ENCODE measurements around the gene ZNF426. TPM values are rescaled to one million over a fixed set of nuclear protein-coding genes. Genes with fewer than 3 reads are reported as not detected.

Gene ZNF426
- total and polyA plus RNA-seq, 8 donors: 1.4 to 22.2 (median 3.8) TPM

GRCh38 chr19:9500796-9501195 is 37.6 kb downstream of the ZNF426 start:
- H3K9me3 ChIP-seq: peaks cover 12 to 99% (median 94%) of the 10 kb centered on the region in 4 donors
- H3K36me3 ChIP-seq: no peaks in the 10 kb centered on the region
- TF ChIP-seq POLR2AphosphoS5 (IDR thresholded peaks at IDR 0.05): no peak
- no peak for DNase-seq
- intact Hi-C loops (cut with DNase I; ENCODE audit: low total_unique reads): no loop called here
- peaks cover 0 to 18% (median 3%) of the 10 kb centered on the region in 3 donors for H3K27me3 ChIP-seq
- no peak overlapping the region for H3K27ac ChIP-seq
- H3K4me1 ChIP-seq: no peaks in the 10 kb centered on the region
- 79 to 94% (median 89%) methylated on average over 1 of the region's 1 CpG for WGBS, 5 donors
- H3K4me3 ChIP-seq: no peak overlapping the region

GRCh38 chr19:9498183-9498902 is 40.1 kb downstream of the ZNF426 start, which contains the start of gene ZNF560:
TSS of gene ZNF560 (minus strand) at chr19:9498616. CDS start at chr19:9475313, 23,303 bp downstream.
- intact Hi-C loops (cut with DNase I; ENCODE audit: low total_unique reads): no loop called here
- H3K9me3 ChIP-seq: peaks cover 15 to 97% (median 85%) of the 10 kb centered on the region in 4 donors
- H3K27me3 ChIP-seq: peaks cover 0 to 18% (median 3%) of the 10 kb centered on the region in 3 donors
- peak in 1 of 2 donors; percentile 4 for DNase-seq
- H3K27ac ChIP-seq: no peak within 1 kb of the TSS
- 5 to 9% (median 7%) methylated on average over 43 to 44 of the region's 44 CpGs for WGBS, 5 donors
- TF ChIP-seq POLR2A (IDR thresholded peaks at IDR 0.05): no peak
- TF ChIP-seq EP300 (IDR thresholded peaks at IDR 0.05): no peak
- TF ChIP-seq POLR2AphosphoS5 (IDR thresholded peaks at IDR 0.05): no peak
- TF ChIP-seq CTCF (IDR thresholded peaks at IDR 0.05): no peak
- H3K4me3 ChIP-seq: no peak within 1 kb of the TSS
- H3K36me3 ChIP-seq: no peaks in the 10 kb centered on the region
- no peaks in the 10 kb centered on the region for H3K4me1 ChIP-seq

GRCh38 chr19:9494096-9494495 is 44.3 kb downstream of the ZNF426 start:
- no peak for DNase-seq
- Histone ChIP-seq H3K9me3 (peaks cover 21 to 95% (median 69%) of the 10 kb centered on the region in 4 donors), H3K4me1 (no peaks in the 10 kb centered on the region), H3K27ac (no peak overlapping the region), H3K4me3 (no peak overlapping the region), H3K27me3 (peaks cover 0 to 18% (median 3%) of the 10 kb centered on the region in 3 donors), H3K36me3 (no peaks in the 10 kb centered on the region)
- TF ChIP-seq CTCF (IDR thresholded peaks at IDR 0.05) (no peak), POLR2A (IDR thresholded peaks at IDR 0.05) (no peak)
- 58 to 84% (median 80%) methylated on average over 2 of the region's 2 CpGs for WGBS, 5 donors
- intact Hi-C loops (cut with DNase I; ENCODE audit: low total_unique reads): no loop called here

GRCh38 chr19:9487016-9487415 is 51.4 kb downstream of the ZNF426 start:
- WGBS, 5 donors: 90 to 98% (median 91%) methylated on average over 2 of the region's 2 CpGs
- H3K27me3 ChIP-seq: no peaks in the 10 kb centered on the region
- no peak overlapping the region for H3K4me3 ChIP-seq
- no peaks in the 10 kb centered on the region for H3K4me1 ChIP-seq
- TF ChIP-seq CTCF (IDR thresholded peaks at IDR 0.05) (no peak), EP300 (IDR thresholded peaks at IDR 0.05) (no peak), POLR2A (IDR thresholded peaks at IDR 0.05) (no peak), POLR2AphosphoS5 (IDR thresholded peaks at IDR 0.05) (no peak)
- H3K9me3 ChIP-seq: peaks cover 15 to 99% (median 81%) of the 10 kb centered on the region in 4 donors
- H3K36me3 ChIP-seq: no peaks in the 10 kb centered on the region
- H3K27ac ChIP-seq: no peak overlapping the region
- no peak for DNase-seq
- intact Hi-C loops (cut with DNase I; ENCODE audit: low total_unique reads): no loop called here

- Histone ChIP-seq H3K4me3 (no peak overlapping the region), H3K27ac (no peak overlapping the region), H3K36me3 (no peaks in the 10 kb centered on the region), H3K4me1 (no peaks in the 10 kb centered on the region), H3K9me3 (peaks cover 9 to 90% (median 79%) of the 10 kb centered on the region in 4 donors), H3K27me3 (no peaks in the 10 kb centered on the region)
- intact Hi-C loops (cut with DNase I; ENCODE audit: low total_unique reads): no loop called here
- no peak for DNase-seq
- 79 to 92% (median 91%) methylated on average over 2 of the region's 2 CpGs for WGBS, 5 donors
- TF ChIP-seq EP300 (IDR thresholded peaks at IDR 0.05): no peak
- TF ChIP-seq POLR2A (IDR thresholded peaks at IDR 0.05): no peak
- no peak for TF ChIP-seq CTCF (IDR thresholded peaks at IDR 0.05)
- TF ChIP-seq POLR2AphosphoS5 (IDR thresholded peaks at IDR 0.05): no peak
These were observed 53.3 kb downstream of the ZNF426 start for GRCh38 chr19:9485140-9485539.
